ENCODE data around the gene SUGCT. TPM values are rescaled to one million over a fixed set of nuclear protein-coding genes. Genes with fewer than 3 reads are reported as not detected.

SUGCT gene
- total RNA-seq, 4 donors from 2014 or later, result 7.8 to 15.0 (median 12.8) TPM

DNA sequence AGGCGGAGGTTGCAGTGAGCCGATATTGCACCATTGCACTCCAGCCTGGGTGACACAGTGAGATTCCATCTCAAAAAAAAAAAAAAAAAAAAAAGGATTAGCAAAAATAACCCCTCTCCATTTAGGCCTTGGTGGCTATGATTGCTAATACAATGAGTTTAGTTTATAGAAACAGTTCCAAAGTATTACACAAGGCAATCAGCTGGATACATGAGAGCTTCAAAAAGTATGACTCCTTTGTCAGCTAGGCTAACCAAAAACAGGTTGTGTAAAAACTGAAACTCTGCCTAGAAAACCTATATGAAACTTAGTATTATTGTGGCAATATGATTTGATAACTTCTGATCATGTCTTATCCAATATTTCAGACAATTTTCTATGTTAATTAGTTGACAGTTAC, 57.2 kb downstream of the SUGCT start:
- TF ChIP-seq POLR2AphosphoS5 (IDR thresholded peaks at IDR 0.05) (no peak), EP300 (IDR thresholded peaks at IDR 0.05) (no peak), POLR2A (IDR thresholded peaks at IDR 0.05; ENCODE audit: low read depth) (no peak)
- TF ChIP-seq, protein P1, sequence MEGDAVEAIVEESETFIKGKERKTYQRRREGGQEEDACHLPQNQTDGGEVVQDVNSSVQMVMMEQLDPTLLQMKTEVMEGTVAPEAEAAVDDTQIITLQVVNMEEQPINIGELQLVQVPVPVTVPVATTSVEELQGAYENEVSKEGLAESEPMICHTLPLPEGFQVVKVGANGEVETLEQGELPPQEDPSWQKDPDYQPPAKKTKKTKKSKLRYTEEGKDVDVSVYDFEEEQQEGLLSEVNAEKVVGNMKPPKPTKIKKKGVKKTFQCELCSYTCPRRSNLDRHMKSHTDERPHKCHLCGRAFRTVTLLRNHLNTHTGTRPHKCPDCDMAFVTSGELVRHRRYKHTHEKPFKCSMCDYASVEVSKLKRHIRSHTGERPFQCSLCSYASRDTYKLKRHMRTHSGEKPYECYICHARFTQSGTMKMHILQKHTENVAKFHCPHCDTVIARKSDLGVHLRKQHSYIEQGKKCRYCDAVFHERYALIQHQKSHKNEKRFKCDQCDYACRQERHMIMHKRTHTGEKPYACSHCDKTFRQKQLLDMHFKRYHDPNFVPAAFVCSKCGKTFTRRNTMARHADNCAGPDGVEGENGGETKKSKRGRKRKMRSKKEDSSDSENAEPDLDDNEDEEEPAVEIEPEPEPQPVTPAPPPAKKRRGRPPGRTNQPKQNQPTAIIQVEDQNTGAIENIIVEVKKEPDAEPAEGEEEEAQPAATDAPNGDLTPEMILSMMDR (IDR thresholded peaks at IDR 0.05), result no peak

DNA sequence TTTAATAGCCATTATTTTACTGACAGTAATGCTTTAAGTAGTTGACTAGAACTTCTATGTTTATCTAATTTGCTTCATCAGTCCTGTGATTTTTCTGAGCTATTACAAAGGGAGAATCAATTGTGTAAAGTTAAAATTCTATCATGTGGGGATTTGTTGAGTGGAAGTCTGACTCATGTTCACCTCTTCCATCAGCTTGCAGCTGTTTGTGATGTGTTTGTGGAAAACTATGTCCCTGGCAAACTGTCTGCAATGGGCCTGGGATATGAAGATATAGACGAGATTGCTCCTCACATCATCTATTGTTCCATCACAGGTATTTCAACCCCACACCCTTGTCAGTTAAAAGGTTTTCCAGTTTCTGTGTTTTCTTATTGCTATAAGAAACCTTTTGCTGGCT, 59.9 kb downstream of the SUGCT start:
- no peaks in the 10 kb centered on the region for H3K27me3 ChIP-seq
- intact Hi-C loops (cut with DNase I), result no loop called here
- TF ChIP-seq, protein P1 (IDR thresholded peaks at IDR 0.05), result no peak
- TF ChIP-seq POLR2A (IDR thresholded peaks at IDR 0.05; ENCODE audit: low read depth) (no peak), POLR2AphosphoS5 (IDR thresholded peaks at IDR 0.05) (peak; percentile 33 to 57)
- no peak overlapping the region for H3K4me3 ChIP-seq
- DNase-seq (ENCODE audit: extremely low spot score), result no peak
- H3K4me1 ChIP-seq, result peaks cover 0 to 63% (median 37%) of the 10 kb centered on the region in 4 donors
- H3K9me3 ChIP-seq, result no peaks in the 10 kb centered on the region
- no peaks in the 10 kb centered on the region for H3K36me3 ChIP-seq
- H3K27ac ChIP-seq (replicated peaks in 1 of 4), result peak overlapping the region; percentile 65 to 75 (median 70)
- 35% methylated on average over 1 of the region's 1 CpG for WGBS

More for the DNA sequence above, 57.2 kb downstream of the SUGCT start:
- H3K36me3 ChIP-seq, result no peaks in the 10 kb centered on the region
- DNase-seq (ENCODE audit: extremely low spot score), result no peak
- H3K9me3 ChIP-seq, result no peaks in the 10 kb centered on the region
- H3K27ac ChIP-seq (replicated peaks in 1 of 4), result peak overlapping the region; percentile 54 to 75 (median 62)
- no peaks in the 10 kb centered on the region for H3K27me3 ChIP-seq
- intact Hi-C loops (cut with DNase I), result no loop called here
- peaks cover 0 to 53% (median 28%) of the 10 kb centered on the region in 4 donors for H3K4me1 ChIP-seq
- 59% methylated on average over 2 of the region's 2 CpGs for whole genome bisulfite sequencing
- no peak overlapping the region for H3K4me3 ChIP-seq

DNA sequence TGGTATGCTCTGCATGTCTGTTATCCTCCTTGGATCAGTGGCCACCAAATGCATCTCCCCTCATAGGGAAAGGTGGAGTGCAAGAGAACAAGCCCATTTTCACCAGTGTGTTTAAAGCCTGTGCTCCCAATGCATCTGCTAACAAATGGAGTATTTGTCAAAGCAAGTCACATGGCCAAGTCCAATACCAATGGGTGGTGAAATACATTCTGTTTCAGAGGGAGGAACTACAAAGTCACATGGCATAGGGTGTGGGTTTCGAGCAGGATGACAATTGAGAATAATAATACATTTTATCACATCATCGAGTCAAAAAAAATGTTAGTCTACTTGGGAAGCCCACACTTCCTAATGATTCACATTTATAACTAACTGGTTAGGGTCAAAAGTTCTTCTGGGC, 62.7 kb downstream of the SUGCT start:
- WGBS, result 94% methylated on average over 2 of the region's 2 CpGs
- no peaks in the 10 kb centered on the region for H3K27me3 ChIP-seq
- peaks cover 0 to 77% (median 53%) of the 10 kb centered on the region in 4 donors for H3K4me1 ChIP-seq
- no peaks in the 10 kb centered on the region for H3K36me3 ChIP-seq
- intact Hi-C loops (cut with DNase I), result no loop called here
- peak overlapping the region in 2 of 4 donors; percentile 40 to 75 for H3K27ac ChIP-seq (replicated peaks in 1 of 4)
- no peak overlapping the region for H3K4me3 ChIP-seq
- no peaks in the 10 kb centered on the region for H3K9me3 ChIP-seq
- TF ChIP-seq POLR2A (IDR thresholded peaks at IDR 0.05; ENCODE audit: low read depth) (no peak), POLR2AphosphoS5 (IDR thresholded peaks at IDR 0.05) (no peak), EP300 (IDR thresholded peaks at IDR 0.05) (no peak)
- TF ChIP-seq, protein P1 (IDR thresholded peaks at IDR 0.05), result no peak
- no peak for DNase-seq (ENCODE audit: extremely low spot score)

DNA sequence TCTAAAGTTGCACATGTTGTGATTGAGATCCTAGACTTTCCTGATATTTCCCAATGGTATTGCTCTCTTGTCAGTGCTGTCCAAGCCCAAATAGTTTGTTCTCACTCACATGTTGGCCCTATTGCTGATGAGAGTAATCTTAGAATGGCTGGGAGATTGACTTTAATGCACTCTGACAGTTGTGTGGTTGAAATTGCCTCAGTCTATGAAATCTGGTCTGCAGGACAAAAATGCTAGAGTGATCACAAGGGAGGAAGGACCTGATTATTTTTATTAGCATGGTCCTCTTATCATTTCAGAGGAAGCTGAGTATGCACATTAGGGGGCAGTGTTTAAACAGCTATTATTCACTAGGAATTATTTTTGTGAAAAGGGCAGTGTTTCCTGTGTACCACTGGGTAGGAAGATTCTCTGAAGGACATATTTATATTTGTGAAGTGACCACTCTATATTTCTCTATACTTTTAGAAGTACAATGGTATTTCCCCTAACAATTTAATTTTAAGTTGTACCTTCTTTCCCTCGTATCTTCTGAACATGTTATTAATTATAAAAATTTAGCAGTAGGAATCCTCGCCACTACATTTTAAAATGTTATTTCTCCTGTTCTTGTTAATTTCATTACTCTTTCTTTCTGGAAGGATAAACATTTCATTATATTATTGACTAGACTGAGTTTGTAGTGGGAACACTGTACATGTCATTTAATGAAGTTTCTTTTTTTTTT, 64.4 kb downstream of the SUGCT start:
- Histone ChIP-seq H3K9me3 (no peaks in the 10 kb centered on the region), H3K27me3 (no peaks in the 10 kb centered on the region), H3K4me3 (no peak overlapping the region), H3K4me1 (peaks cover 0 to 71% (median 54%) of the 10 kb centered on the region in 4 donors), H3K27ac (replicated peaks in 1 of 4) (peak overlapping the region; percentile 22 to 75 (median 70)), H3K36me3 (no peaks in the 10 kb centered on the region)
- WGBS, result 67% methylated on average over 2 of the region's 2 CpGs
- no peak for TF ChIP-seq POLR2A (IDR thresholded peaks at IDR 0.05; ENCODE audit: low read depth)
- TF ChIP-seq, protein P1 (IDR thresholded peaks at IDR 0.05), result peak; percentile 44 to 45 (median 44)
- no peak for DNase-seq (ENCODE audit: extremely low spot score)
- intact Hi-C loops (cut with DNase I), result no loop called here

Measured in esophagus muscularis mucosa (tissue), 4 donors.